DLD1 (cell line): ENCODE measurements around the gene SHROOM4.

Experiments
- in situ Hi-C: cut with HindIII; loops from 2 replicates; pipeline ENCODE4 v1.10.0; 2017; ENCODE audit warnings: low sequenced_read_pairs

The SHROOM4 gene

GRCh38 chrX:50622751-50623150 is 191.2 kb downstream of the SHROOM4 start:
- in situ Hi-C loops, result no loop called here

GRCh38 chrX:50618788-50619558 is 195.0 kb downstream of the SHROOM4 start:
- in situ Hi-C loops, result no loop called here

- in situ Hi-C loops, result no loop called here
These were observed 196.8 kb downstream of the SHROOM4 start for GRCh38 chrX:50617183-50617582.

GRCh38 chrX:50615570-50616158 is 198.3 kb downstream of the SHROOM4 start:
- in situ Hi-C loops, result no loop called here

GRCh38 chrX:50614460-50614859 is 199.5 kb downstream of the SHROOM4 start:
- in situ Hi-C loops, result no loop called here

GRCh38 chrX:50613846-50614245 is 200.1 kb downstream of the SHROOM4 start:
- in situ Hi-C loops, result no loop called here

- in situ Hi-C loops, result no loop called here
These were observed 204.2 kb downstream of the SHROOM4 start for GRCh38 chrX:50609796-50610195.

GRCh38 chrX:50606300-50606950 is 207.6 kb downstream of the SHROOM4 start:
- in situ Hi-C loops, result no loop called here

GRCh38 chrX:50596056-50596455 is 217.9 kb downstream of the SHROOM4 start:
- in situ Hi-C loops, result no loop called here

GRCh38 chrX:50594788-50595187 is 219.2 kb downstream of the SHROOM4 start:
- in situ Hi-C loops, result no loop called here

- in situ Hi-C loops, result no loop called here
These were observed 227.0 kb downstream of the SHROOM4 start for GRCh38 chrX:50586980-50587379.

GRCh38 chrX:50586407-50586806 is 227.6 kb downstream of the SHROOM4 start:
- in situ Hi-C loops, result no loop called here

GRCh38 chrX:50581405-50581804 is 232.6 kb downstream of the SHROOM4 start:
- in situ Hi-C loops, result no loop called here

GRCh38 chrX:50579955-50580354 is 234.0 kb downstream of the SHROOM4 start:
- in situ Hi-C loops, result no loop called here

- in situ Hi-C loops, result no loop called here
These were observed 236.7 kb downstream of the SHROOM4 start for GRCh38 chrX:50577326-50577725.

- in situ Hi-C loops, result no loop called here
These were observed 246.4 kb downstream of the SHROOM4 start for GRCh38 chrX:50567636-50568035.

GRCh38 chrX:50565718-50566117 is 248.3 kb downstream of the SHROOM4 start:
- in situ Hi-C loops, result no loop called here
